ENCODE data around the gene PPP1R36.
A peak's percentile ranks its signal among the peaks of the same experiment; 100 is the strongest.
"Not testable (repeated sequence)": the region's sequence is repeated elsewhere in the genome, so short reads cannot be mapped to it uniquely, and the experiment has no call there.

Gene PPP1R36

GRCh38 chr14:64522591-64523355 lies 27.0 kb upstream of the PPP1R36 start:
- no peak for DNase-seq

GRCh38 chr14:64525354-64525753 lies 24.4 kb upstream of the PPP1R36 start:
- no peak for DNase-seq

GRCh38 chr14:64531567-64531966 lies 18.2 kb upstream of the PPP1R36 start:
- DNase-seq = no peak

DNA sequence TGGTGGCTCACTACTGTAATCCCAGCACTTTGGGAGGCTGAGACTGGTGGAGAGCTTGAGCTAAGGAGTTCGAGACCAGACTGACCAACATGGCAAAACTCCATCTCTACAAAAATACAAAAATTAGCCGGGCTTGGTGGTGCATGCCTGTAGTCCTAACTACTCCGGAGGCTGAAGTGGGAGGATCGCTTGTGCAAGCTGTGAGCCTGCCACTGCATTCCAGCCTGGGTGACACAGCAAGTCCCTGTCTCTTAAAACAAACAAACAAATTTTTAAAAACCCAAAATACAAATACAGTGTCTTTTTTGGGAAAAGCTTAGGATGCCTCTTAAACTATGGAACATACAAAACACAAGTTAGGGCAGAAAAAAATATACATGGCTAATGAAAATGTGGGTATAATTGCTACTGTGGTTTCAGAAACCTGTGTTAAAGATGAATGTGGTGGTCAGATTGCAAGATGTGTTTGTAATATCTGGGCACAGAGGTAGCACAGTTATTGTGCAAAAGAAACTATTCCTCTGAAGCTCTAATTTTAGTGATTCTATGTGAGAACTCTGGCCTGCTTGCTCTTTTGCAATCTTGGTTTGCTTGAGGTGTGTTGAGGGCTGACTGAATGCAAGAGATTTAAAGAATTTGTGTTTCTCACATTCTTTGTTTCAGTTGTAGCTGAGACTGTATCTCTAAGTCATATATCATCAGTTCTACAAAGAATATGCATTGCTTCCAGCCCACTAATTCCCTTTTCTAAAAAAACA lies 13.1 kb upstream of the PPP1R36 start:
- no peak for DNase-seq

GRCh38 chr14:64540208-64541202 lies 9.3 kb upstream of the PPP1R36 start, which contains the start of gene HSPA2:
Gene HSPA2, plus strand, starts transcription at chr14:64540741. Its CDS starts 109 bp downstream, at chr14:64540850.
- DNase-seq = peak; percentile 90

- DNase-seq = no peak
Measured at GRCh38 chr14:64541261-64541971, 8.3 kb upstream of the PPP1R36 start.

GRCh38 chr14:64541972-64542835 lies 7.6 kb upstream of the PPP1R36 start:
- DNase-seq = no peak

GRCh38 chr14:64542836-64543201 lies 6.9 kb upstream of the PPP1R36 start:
- DNase-seq = no peak

DNA sequence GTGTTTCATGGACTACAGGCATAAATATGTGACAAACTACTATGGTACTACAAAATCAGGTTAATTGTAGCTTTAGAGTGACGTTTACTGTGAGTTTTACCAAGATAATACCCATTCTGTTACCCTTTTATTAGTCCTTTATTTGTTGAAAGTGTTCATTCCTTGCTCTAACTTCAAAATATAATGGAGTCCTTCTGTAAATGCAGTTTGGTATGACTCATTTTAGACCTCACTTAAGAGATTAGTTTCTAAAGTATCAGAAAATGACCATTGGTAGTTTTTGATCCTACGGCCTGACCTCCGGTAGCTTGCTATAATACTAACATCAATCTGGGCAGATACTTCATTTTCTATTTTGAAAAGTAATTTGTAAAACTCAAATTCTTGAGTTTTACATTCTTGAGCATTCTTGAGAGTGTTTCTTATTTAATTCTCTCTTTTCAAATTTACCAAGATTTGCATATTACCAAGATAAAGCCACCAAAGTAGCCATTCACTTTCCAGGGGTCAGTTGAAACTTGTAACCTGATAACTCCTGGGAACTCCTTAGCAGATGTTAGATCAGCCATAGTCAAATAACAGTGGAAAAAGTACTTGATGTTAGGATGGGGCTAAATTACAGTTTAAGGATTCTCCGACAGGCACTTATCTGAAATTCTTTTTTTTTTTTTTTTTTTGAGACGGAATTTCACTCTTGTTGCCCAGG lies 5.0 kb upstream of the PPP1R36 start:
- DNase-seq = no peak

DNA sequence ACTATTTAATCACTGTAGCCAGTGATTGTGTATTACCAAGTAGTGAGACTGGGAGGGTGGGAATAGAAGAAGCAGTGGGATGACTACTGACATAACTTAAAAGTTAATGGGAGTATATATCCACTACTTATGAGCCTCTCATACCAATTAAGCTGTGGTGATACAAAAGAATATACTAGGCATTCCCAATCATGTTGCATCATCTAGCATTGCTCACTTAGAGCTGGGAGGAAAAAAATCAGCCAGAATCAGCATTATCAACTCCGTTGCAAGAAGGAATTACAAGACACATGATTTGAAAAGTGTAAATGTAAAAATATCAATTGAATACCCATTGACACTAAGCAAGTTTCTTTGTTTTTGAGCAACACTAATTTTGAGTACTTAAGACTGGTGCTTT lies 745 bp upstream of the PPP1R36 start:
- DNase-seq = no peak

DNA sequence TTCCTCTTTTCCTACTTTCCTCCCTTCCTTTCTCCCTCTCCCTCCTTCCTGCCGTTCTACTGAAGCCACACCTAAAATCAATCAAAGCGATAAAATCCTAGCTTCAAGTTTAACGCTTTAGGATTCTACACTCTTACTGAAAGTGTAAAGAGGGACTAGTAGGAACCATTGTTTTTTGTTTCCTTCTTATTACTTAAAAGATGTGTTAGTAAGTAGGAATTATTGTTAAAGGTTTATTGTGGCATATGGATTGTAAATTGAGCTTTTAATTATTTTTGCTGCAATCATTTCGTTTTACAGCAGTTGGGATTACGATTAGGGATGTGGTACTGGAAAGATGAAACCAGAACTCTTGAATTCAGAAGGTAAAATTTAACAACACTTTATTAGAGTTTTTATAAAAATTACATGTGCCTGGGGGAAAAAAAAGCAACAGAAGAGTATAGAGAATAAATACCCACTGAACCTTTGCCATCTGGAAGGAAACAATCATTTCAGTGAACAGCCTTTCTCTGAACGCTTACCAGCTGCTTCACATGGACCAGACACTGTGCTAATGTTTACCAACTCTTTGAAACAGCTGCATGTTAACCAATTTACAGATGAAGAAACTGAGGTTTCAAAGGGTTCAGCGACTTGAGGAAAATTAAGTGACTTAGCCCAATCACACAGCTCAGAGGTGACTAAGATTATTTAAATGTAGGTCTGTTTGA lies 1.0 kb downstream of the PPP1R36 start:
- no peak for DNase-seq

GRCh38 chr14:64554556-64554955 lies 4.8 kb downstream of the PPP1R36 start:
- no peak for DNase-seq

DNA sequence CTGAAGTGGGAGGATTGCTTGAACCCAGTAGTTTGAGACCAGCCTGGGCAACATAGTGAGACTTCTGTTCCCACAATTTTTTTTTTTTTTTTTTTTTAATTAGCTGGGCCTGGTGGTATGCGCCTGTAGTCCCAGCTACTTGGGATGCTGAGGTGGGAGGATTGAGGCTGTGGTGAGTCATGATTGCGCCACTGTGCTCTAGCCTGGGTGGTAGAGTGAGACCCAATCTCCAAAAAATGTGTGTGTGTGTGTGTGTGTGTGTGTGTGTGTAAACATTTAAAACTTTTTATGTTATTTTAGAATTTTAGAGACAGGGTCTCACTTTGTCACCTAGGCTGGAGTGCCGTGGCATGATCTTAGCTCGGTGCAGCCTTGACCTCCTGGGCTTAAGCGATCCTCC lies 6.8 kb downstream of the PPP1R36 start:
- peak in 1 of 2 experiments; percentile 5 for DNase-seq

- not testable (repeated sequence) for DNase-seq
Measured at GRCh38 chr14:64558216-64558615, 8.5 kb downstream of the PPP1R36 start.

DNA sequence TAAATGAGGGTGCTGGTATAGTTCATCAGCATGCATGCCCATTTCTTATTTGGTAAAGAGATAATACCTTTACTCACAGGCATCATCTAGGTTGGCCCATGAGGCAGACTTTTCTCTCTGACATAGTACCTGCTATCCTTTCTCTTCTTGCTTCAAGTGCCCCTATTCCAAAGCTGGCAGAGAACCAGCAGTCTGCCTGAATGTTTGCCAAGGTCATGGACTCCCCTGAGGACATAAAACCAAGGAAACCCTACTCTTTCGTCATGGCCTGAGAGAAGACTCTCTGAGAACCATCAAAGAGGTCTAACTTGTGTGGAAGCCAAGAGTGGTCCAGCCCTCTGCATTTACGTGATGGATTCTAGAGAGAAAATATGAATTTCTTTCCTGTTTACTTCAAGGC lies 11.9 kb downstream of the PPP1R36 start:
- no peak for DNase-seq

DNA sequence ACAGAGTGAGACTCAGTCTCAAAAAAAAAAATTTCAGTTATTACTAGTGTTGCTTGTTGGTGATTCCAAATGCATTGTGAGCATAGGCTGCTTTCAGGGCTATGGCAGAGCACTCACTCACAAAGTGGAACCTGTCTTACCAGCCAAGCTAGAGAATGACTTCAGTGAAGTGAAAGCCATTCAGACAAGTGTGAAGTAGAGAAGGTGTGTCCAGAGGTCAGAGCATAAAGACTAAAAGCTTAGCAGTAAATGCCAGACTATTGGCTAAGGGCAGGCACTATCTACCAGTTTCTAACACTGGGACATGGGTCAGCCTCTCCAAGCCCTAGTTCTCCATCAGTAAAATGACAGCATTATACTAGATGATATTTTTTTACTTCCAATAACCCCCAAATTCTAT lies 12.7 kb downstream of the PPP1R36 start:
- no peak for DNase-seq

- DNase-seq = no peak
Measured at GRCh38 chr14:64563696-64564095, 13.9 kb downstream of the PPP1R36 start.

- no peak for DNase-seq
Measured at GRCh38 chr14:64566651-64567122, 16.9 kb downstream of the PPP1R36 start.

- DNase-seq = no peak
Measured at GRCh38 chr14:64569138-64569631, 19.4 kb downstream of the PPP1R36 start.

GRCh38 chr14:64569646-64570045 lies 19.9 kb downstream of the PPP1R36 start:
- not testable (repeated sequence) for DNase-seq
